GM12874 (cell line): Measurements from ENCODE around the gene ANXA9.
A peak's percentile ranks its signal among the peaks of the same experiment; 100 is the strongest.

Experiments used
- CTCF ChIP-seq: IDR thresholded peaks from 2 replicates; pipeline ENCODE4 v1.5.1; 2011; ENCODE audit warnings: low read depth, mild to moderate bottlenecking, control low read depth, low read length, moderate library complexity; ENCODE audit not compliant: insufficient read depth

The ANXA9 gene

GRCh38 chr1:151006327-151007052, 24.4 kb downstream of the ANXA9 start, which contains the start of gene MINDY1:
Gene MINDY1 (minus strand): TSS chr1:151006902. CDS start chr1:151002617, 4,285 bp downstream.
- peak; percentile 51 for TF ChIP-seq CTCF

- no peak for TF ChIP-seq CTCF
These were observed 25.8 kb downstream of the ANXA9 start for GRCh38 chr1:151007853-151008243.

DNA sequence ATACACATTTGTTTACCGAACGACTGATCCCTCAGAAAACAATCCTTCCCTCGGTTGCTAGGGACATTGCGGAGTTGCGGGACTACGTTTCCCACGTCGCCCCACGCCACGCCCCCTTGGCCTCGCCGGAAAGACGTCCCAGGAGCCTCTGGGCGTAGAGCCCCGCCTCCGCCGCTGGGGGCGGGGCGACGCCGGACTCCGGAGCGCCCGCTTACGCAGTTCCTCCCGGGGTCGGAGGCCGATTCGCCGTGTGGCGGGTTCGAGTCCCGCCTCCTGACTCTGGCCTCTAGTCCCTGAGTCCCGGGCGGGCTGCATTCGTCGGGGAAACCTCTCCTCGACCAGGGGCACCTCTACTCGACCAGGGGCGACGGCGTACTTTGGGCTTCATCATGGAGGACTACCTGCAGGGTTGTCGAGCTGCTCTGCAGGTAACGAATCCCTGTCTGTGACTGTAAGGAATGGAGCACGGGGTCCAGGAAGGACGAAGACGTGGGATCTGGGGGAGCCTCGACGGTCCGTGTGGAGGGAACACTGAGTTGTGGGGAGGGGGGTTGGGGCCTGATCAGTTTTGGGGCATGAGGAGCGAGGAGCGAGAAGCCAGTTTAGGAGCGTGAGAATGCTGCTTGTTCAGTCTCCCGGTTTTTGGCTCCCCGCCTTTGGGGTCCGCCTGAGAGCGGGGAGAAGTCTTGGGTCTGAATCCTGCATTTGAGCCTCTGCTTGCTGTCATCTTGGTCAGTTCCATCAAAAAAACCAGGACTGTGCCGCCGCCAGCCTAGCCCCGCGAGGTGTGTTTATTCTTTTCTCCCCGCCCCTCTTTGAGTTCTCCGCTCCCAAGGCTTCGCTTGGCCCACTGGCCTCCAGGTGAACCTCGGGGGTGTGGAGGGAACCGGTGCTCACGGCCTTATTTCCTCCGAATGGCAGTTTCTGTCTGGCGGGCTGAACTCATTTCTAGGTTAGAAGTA, 26.4 kb downstream of the ANXA9 start, which contains the start of gene PRUNE1:
PRUNE1 (plus strand) TSS at position 206 of the 962 bp plus-strand sequence; CDS start at position 390, 184 bp downstream.
- TF ChIP-seq CTCF = no peak

DNA sequence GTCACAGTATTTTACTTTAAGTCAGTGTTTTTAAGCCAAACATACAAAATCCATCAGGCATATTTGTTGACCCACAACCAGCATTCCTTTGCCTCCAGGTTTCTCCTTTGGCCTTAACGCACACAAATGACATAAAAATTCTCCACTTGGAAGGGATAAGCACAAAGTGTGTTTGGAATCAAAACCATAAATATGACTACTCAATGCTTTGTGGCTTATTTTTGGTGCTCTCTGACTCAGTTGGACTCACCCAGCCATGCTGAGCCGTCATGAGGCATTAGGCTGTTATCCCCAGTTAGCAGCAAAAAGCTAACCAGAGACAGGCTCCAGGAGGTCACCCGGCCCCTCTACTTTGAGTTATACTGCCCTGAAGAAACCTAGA, 27.1 kb downstream of the ANXA9 start:
- TF ChIP-seq CTCF = no peak

- no peak for TF ChIP-seq CTCF
These were observed 27.7 kb downstream of the ANXA9 start for GRCh38 chr1:151009674-151010345.

DNA sequence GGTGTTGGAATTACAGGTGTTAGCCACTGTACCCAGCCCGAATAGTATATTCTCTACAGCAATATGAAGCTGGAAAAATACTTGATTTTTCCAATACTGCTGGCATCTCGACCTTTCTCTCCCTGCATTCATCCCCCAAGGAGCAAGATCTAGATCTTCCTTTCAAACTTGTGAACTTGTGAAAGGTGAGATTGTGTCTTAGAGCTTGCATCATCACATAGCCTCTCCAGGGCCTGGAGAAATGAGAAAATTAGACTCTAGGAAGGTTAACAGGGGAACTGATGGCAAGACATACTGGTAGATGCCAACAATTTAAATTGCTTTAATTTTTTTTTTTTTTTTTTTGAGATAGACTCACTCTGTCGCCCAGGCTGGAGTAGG, 28.2 kb downstream of the ANXA9 start:
- TF ChIP-seq CTCF = no peak

GRCh38 chr1:151011154-151011850, 29.2 kb downstream of the ANXA9 start:
- TF ChIP-seq CTCF = no peak
